Measurements from ENCODE around the gene TRERF1.

Gene TRERF1

GRCh38 chr6:42424906-42425474, 26.7 kb downstream of the TRERF1 start:
- DNase-seq, result no peak

GRCh38 chr6:42423244-42423643, 28.5 kb downstream of the TRERF1 start:
- no peak for DNase-seq

GRCh38 chr6:42420741-42421140, 31.0 kb downstream of the TRERF1 start:
- DNase-seq, result no peak

GRCh38 chr6:42419490-42420280, 32.0 kb downstream of the TRERF1 start:
- DNase-seq, result no peak

GRCh38 chr6:42418724-42419123, 33.0 kb downstream of the TRERF1 start:
- DNase-seq, result no peak

GRCh38 chr6:42417641-42418112, 34.0 kb downstream of the TRERF1 start:
- no peak for DNase-seq

- DNase-seq, result no peak
Observed at GRCh38 chr6:42411406-42411805, 40.3 kb downstream of the TRERF1 start.

- DNase-seq, result no peak
Observed at GRCh38 chr6:42410861-42411260, 40.9 kb downstream of the TRERF1 start.

GRCh38 chr6:42409581-42409980, 42.1 kb downstream of the TRERF1 start:
- DNase-seq, result no peak

GRCh38 chr6:42407379-42407778, 44.3 kb downstream of the TRERF1 start:
- no peak for DNase-seq

GRCh38 chr6:42406306-42407280, 45.1 kb downstream of the TRERF1 start:
- DNase-seq, result no peak

- DNase-seq, result no peak
Observed at GRCh38 chr6:42405021-42405420, 46.7 kb downstream of the TRERF1 start.

- DNase-seq, result no peak
Observed at GRCh38 chr6:42404484-42404883, 47.2 kb downstream of the TRERF1 start.

- DNase-seq, result no peak
Observed at GRCh38 chr6:42403831-42404230, 47.9 kb downstream of the TRERF1 start.

GRCh38 chr6:42403421-42403820, 48.3 kb downstream of the TRERF1 start:
- no peak for DNase-seq

- no peak for DNase-seq
Observed at GRCh38 chr6:42402184-42402583, 49.5 kb downstream of the TRERF1 start.

GRCh38 chr6:42401613-42401951, 50.1 kb downstream of the TRERF1 start:
- DNase-seq, result no peak

GRCh38 chr6:42400886-42401612, 50.7 kb downstream of the TRERF1 start:
- DNase-seq, result no peak

GRCh38 chr6:42400061-42400760, 51.5 kb downstream of the TRERF1 start:
- DNase-seq, result no peak

GRCh38 chr6:42396720-42397119, 55.0 kb downstream of the TRERF1 start:
- DNase-seq, result no peak

- DNase-seq, result no peak
Observed at GRCh38 chr6:42394881-42395620, 56.7 kb downstream of the TRERF1 start.

All from cortex of kidney (tissue), 1 donor.